Measurements from ENCODE around the gene LRRC1. TPM values are rescaled to one million over a fixed set of nuclear protein-coding genes. Genes with fewer than 3 reads are reported as not detected.

LRRC1 gene
- total RNA-seq, 1 experiment from 2014 or later, result 10.3 TPM

GRCh38 chr6:53877151-53877550, 82.3 kb downstream of the LRRC1 start:
- Histone ChIP-seq H3K9ac (ENCODE audit: extremely low read depth, insufficient read length, low read length) (no peak overlapping the region), H2AK5ac (ENCODE audit: insufficient read length, low read length) (no peak overlapping the region), H3K4me1 (ENCODE audit: insufficient read depth, low read length) (no peaks in the 10 kb centered on the region; the same call in 1 of the 2 replicates), H3K9me3 (ENCODE audit: control insufficient read depth, low read depth, low read length) (no peaks in the 10 kb centered on the region), H2BK120ac (ENCODE audit: low read depth, low read length, poor library complexity, severe bottlenecking) (no peak overlapping the region), H3K23me2 (ENCODE audit: insufficient read length, low read depth, low read length, poor library complexity, severe bottlenecking) (no peaks in the 10 kb centered on the region), H3K56ac (ENCODE audit: insufficient read length, low read depth, low read length) (no peak overlapping the region), H3T11ph (ENCODE audit: low read length) (no peak overlapping the region), H3K27ac (ENCODE audit: insufficient read length, low read depth, low read length) (no peak overlapping the region), H3K14ac (ENCODE audit: insufficient read depth, low read length) (no peak overlapping the region), H2BK5ac (ENCODE audit: insufficient read length, low read length) (no peak overlapping the region), H4K8ac (replicated peaks; ENCODE audit: insufficient read length, low read depth, low read length) (no peak overlapping the region), H4K5ac (ENCODE audit: insufficient read length, low read depth, low read length) (no peak overlapping the region), H3K4ac (ENCODE audit: low read depth, low read length) (no peak overlapping the region), H3K4me2 (ENCODE audit: insufficient read depth, insufficient read length, low read length) (no peak overlapping the region), H2BK15ac (ENCODE audit: low read depth, low read length) (no peak overlapping the region), H3K23ac (ENCODE audit: insufficient read length, low read depth, low read length) (no peak overlapping the region), H2AFZ (ENCODE audit: low read length) (no peak overlapping the region), H2BK20ac (ENCODE audit: low read depth, low read length, poor library complexity, severe bottlenecking) (no peak overlapping the region), H3K79me1 (ENCODE audit: insufficient read depth, low read depth, low read length, poor library complexity, severe bottlenecking) (no peaks in the 10 kb centered on the region), H2BK12ac (ENCODE audit: insufficient read length, low read depth, low read length) (no peak overlapping the region), H3K79me2 (ENCODE audit: insufficient read depth, low read length) (no peaks in the 10 kb centered on the region), H4K20me1 (ENCODE audit: control insufficient read depth, insufficient read depth, insufficient read length) (no peaks in the 10 kb centered on the region), H4K91ac (ENCODE audit: insufficient read length, low read depth, low read length) (no peak overlapping the region), H3K27me3 (ENCODE audit: insufficient read depth, low read length) (no peaks in the 10 kb centered on the region), H3K18ac (ENCODE audit: insufficient read length, low read depth, low read length) (no peak overlapping the region)
- Mint-ChIP-seq H3K4me1 (peaks cover 9 to 10% of the 10 kb centered on the region in 2 experiments; a peak in 3 of 4 replicates), H3K9me3 (peaks cover 19 to 23% of the 10 kb centered on the region in 2 experiments; a peak in 4 of 5 replicates), H3K36me3 (ENCODE audit: insufficient read depth in 1 of 3, low read depth in 3 of 3) (peaks cover 19 to 25% (median 20%) of the 10 kb centered on the region in 3 experiments), H3K27ac (0 out of 7 replicates have a peak overlapping the region, but pooled peaks of 1 of the 3 experiments have one; percentile 21), H3K27me3 (ENCODE audit: low read depth) (no peaks in the 10 kb centered on the region), H3K4me3 (no peak overlapping the region)
- no peak for DNase-seq
- no CpG with 5 or more reads among the region's 2 CpGs for WGBS (ENCODE audit: extremely low coverage, insufficient read length, low lambda C conversion rate)
- TF ChIP-seq, protein P1, sequence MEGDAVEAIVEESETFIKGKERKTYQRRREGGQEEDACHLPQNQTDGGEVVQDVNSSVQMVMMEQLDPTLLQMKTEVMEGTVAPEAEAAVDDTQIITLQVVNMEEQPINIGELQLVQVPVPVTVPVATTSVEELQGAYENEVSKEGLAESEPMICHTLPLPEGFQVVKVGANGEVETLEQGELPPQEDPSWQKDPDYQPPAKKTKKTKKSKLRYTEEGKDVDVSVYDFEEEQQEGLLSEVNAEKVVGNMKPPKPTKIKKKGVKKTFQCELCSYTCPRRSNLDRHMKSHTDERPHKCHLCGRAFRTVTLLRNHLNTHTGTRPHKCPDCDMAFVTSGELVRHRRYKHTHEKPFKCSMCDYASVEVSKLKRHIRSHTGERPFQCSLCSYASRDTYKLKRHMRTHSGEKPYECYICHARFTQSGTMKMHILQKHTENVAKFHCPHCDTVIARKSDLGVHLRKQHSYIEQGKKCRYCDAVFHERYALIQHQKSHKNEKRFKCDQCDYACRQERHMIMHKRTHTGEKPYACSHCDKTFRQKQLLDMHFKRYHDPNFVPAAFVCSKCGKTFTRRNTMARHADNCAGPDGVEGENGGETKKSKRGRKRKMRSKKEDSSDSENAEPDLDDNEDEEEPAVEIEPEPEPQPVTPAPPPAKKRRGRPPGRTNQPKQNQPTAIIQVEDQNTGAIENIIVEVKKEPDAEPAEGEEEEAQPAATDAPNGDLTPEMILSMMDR (conservative IDR thresholded peaks at IDR 0.05), result no peak

All from H9 (cell line).